Endothelial cell of umbilical vein (primary cell): ENCODE results near the gene KCNG2. TPM values are rescaled to one million over a fixed set of nuclear protein-coding genes. Genes with fewer than 3 reads are reported as not detected.

ENCODE experiments used
- BruUV-seq: library from RNA; stranded (reverse); fragments of 400-500 nt; replicated peaks from 2 replicates; lab custom pipeline; 2021; lab: Mats Ljungman, UMichigan
- CTCF ChIA-PET: fragments of 300-600, 350-600 bp; sonication (Branson Sonifier 250); formaldehyde crosslinking; loops from one replicate; lab custom pipeline; 2021; ENCODE audit warnings: antibody characterized with exemption, inconsistent platforms; lab: Charles Lee
- POLR2A ChIA-PET: fragments of 300-600, 350-600 bp; sonication (Branson Sonifier 250); formaldehyde crosslinking; loops from one replicate; lab custom pipeline; 2021; ENCODE audit warnings: antibody characterized with exemption, inconsistent platforms; lab: Charles Lee
- DNase-seq: peaks from one replicate; pipeline ENCODE4 v3.0.0-alpha.2; 2011; ENCODE audit warnings: low read depth, low spot score
- FAIRE-seq: peaks from 2 replicates; lab custom pipeline; 2011; peaks lifted over from hg19 to GRCh38; lab: Jason Lieb, UNC
- H2AFZ ChIP-seq: 2 replicates; pipeline ENCODE4 v1.6.0; 2012; ENCODE audit warnings: low read depth, low read length, control low read depth, inconsistent platforms
- H3K27ac ChIP-seq: 2 replicates; pipeline ENCODE4 v1.5.1; 2011; ENCODE audit warnings: low read depth, mild to moderate bottlenecking, control low read depth, low read length, moderate library complexity; ENCODE audit not compliant: insufficient read depth
- H3K27me3 ChIP-seq, 2 experiments: 2 replicates each; pipeline versions ENCODE4 v1.6.0 to v1.6.1; 2011; ENCODE audit warnings: low read length in 2 of 2, mixed read lengths in 1 of 2; ENCODE audit not compliant: control insufficient read depth in 2 of 2, insufficient read depth in 2 of 2
- H3K36me3 ChIP-seq, 2 experiments: 2 replicates in 1 of 2; 3 replicates in 1 of 2; pipeline ENCODE4 v1.5.1; 2011; ENCODE audit warnings: low read length in 2 of 2, mild to moderate bottlenecking in 1 of 2, moderate library complexity in 1 of 2; ENCODE audit not compliant: control insufficient read depth in 2 of 2, insufficient read depth in 2 of 2; ENCODE audit errors: extremely low read depth in 1 of 2
- H3K4me1 ChIP-seq: 3 replicates; pipeline ENCODE4 v1.5.1; 2011; ENCODE audit warnings: mild to moderate bottlenecking, low read length; ENCODE audit not compliant: control insufficient read depth, insufficient read depth; ENCODE audit errors: extremely low read depth
- H3K4me2 ChIP-seq: 2 replicates; pipeline ENCODE4 v1.6.1; 2011; ENCODE audit warnings: low read length, control low read depth, mixed read lengths; ENCODE audit not compliant: insufficient read depth
- H3K4me3 ChIP-seq, 3 experiments: fragments of 200-600 bp in 1 of 3; sonication (generic), shearing (Covaris generic) in 1 of 3; replicated peaks in 1 of 3; 2 replicates each; pipeline ENCODE4 v1.5.1; 2011 to 2016; ENCODE audit warnings: control low read depth in 3 of 3, low read length in 3 of 3, mild to moderate bottlenecking in 2 of 3, inconsistent platforms in 1 of 3, low read depth in 1 of 3, moderate library complexity in 1 of 3; ENCODE audit not compliant: insufficient read depth in 1 of 3
- H3K79me2 ChIP-seq: 2 replicates; pipeline ENCODE4 v1.6.0; 2012; ENCODE audit warnings: low read length, inconsistent platforms; ENCODE audit not compliant: control insufficient read depth, insufficient read depth
- H3K9ac ChIP-seq: replicated peaks from 2 replicates; pipeline ENCODE3; 2011; ENCODE audit warnings: low read length, control low read depth; ENCODE audit not compliant: insufficient read depth; ENCODE audit errors: extremely low read depth
- H3K9me1 ChIP-seq: replicated peaks from 3 replicates; pipeline ENCODE4 v1.6.0; 2011; ENCODE audit warnings: mild to moderate bottlenecking, low read length; ENCODE audit not compliant: control insufficient read depth, insufficient read depth; ENCODE audit errors: extremely low read depth
- H3K9me3 ChIP-seq: replicated peaks from 2 replicates; pipeline ENCODE4 v1.5.1; 2012; ENCODE audit warnings: low read length, inconsistent platforms; ENCODE audit not compliant: control insufficient read depth, insufficient read depth
- H4K20me1 ChIP-seq: replicated peaks from 2 replicates; pipeline ENCODE3; 2011; ENCODE audit warnings: mild to moderate bottlenecking, low read length; ENCODE audit not compliant: control insufficient read depth, insufficient read depth; ENCODE audit errors: extremely low read depth
- EZH2 ChIP-seq: IDR thresholded peaks from 2 replicates; pipeline ENCODE4 v1.6.1; 2012; ENCODE audit warnings: borderline replicate concordance, low read depth, mild to moderate bottlenecking, moderate library complexity, low read length, inconsistent platforms; ENCODE audit not compliant: severe bottlenecking
- FOS ChIP-seq: IDR thresholded peaks from 2 replicates; pipeline ENCODE4 v1.6.1; 2011; ENCODE audit warnings: mild to moderate bottlenecking, low read length, moderate library complexity, borderline replicate concordance; ENCODE audit not compliant: insufficient read depth
- GATA2 ChIP-seq: IDR thresholded peaks from 2 replicates; pipeline ENCODE4 v1.7.0; 2011; ENCODE audit warnings: low read depth, mild to moderate bottlenecking, moderate library complexity, mixed read lengths, low read length; ENCODE audit not compliant: insufficient read length, insufficient read depth
- JUN ChIP-seq: IDR thresholded peaks from 2 replicates; pipeline ENCODE4 v1.6.1; 2011; ENCODE audit warnings: borderline replicate concordance, low read depth; ENCODE audit not compliant: insufficient read length, insufficient read depth
- MAX ChIP-seq: IDR thresholded peaks from 2 replicates; pipeline ENCODE4 v1.6.1; 2011; ENCODE audit not compliant: insufficient read depth, insufficient read length
- MYC ChIP-seq: IDR thresholded peaks from one replicate; pipeline ENCODE4 v1.6.1; 2011; ENCODE audit warnings: mild to moderate bottlenecking, low read depth, low read length
- POLR2A ChIP-seq: IDR thresholded peaks from 2 replicates; pipeline ENCODE4 v1.6.1; 2012; ENCODE audit warnings: low read depth, mild to moderate bottlenecking, control low read depth, low read length
- POLR2AphosphoS5 ChIP-seq: IDR thresholded peaks from 2 replicates; pipeline ENCODE4 v1.6.1; 2012; ENCODE audit warnings: low read depth, mild to moderate bottlenecking, control low read depth, low read length, moderate library complexity; ENCODE audit not compliant: insufficient read depth
- dilution Hi-C: fragments of 300-500 bp; cut with MboI; formaldehyde crosslinking; loops from one replicate; pipeline ENCODE4 v1.15.0; 2019; ENCODE audit warnings: low sequenced_read_pairs; ENCODE audit not compliant: extremely low pct_ligation_motif_present
- intact Hi-C: fragments of 100-400 bp; cut with micrococcal nuclease; formaldehyde crosslinking; loops from one replicate; pipeline ENCODE4 v1.10.0; 2022
- polyA plus RNA-seq, 4 experiments: library from polyadenylated mRNA; depleted of rRNA in 3 of 4; stranded (reverse) in 3 of 4; unstranded in 1 of 4; fragments of >200 nt; gene quantifications; 2 replicates each; pipeline versions ENCODE4 v1.2.1 to v1.2.3, GENCODE V29; 2011 to 2012; ENCODE audit warnings: missing spikeins in 1 of 4
- total RNA-seq: library from RNA; stranded (reverse); gene quantifications from 2 replicates; pipeline ENCODE4 v1.2.3, GENCODE V29; 2021
- TF ChIP-seq, protein P1 (sequence below), 2 donors: IDR thresholded peaks; 1 replicate in 1 of 2; 2 replicates in 1 of 2; pipeline ENCODE4 v1.5.1; 2011; ENCODE audit warnings: low read length in 2 of 2, mild to moderate bottlenecking in 2 of 2, moderate library complexity in 2 of 2, control low read depth in 1 of 2, inconsistent platforms in 1 of 2, low read depth in 1 of 2; ENCODE audit not compliant: insufficient read depth in 1 of 2; ENCODE audit errors: extremely low read depth in 1 of 2

KCNG2 gene
- total and polyA plus RNA-seq, 2 donors (not counting 3 experiments of a cell fraction or from before 2014, with no cell fraction given) = not detected

GRCh38 chr18:79941473-79942119 is 143.9 kb downstream of the KCNG2 start:
- no peaks in the 10 kb centered on the region for H3K9me1 ChIP-seq
- no peaks in the 10 kb centered on the region for H4K20me1 ChIP-seq
- TF ChIP-seq FOS = no peak
- TF ChIP-seq GATA2 = no peak
- TF ChIP-seq MAX = no peak
- TF ChIP-seq, protein P1, sequence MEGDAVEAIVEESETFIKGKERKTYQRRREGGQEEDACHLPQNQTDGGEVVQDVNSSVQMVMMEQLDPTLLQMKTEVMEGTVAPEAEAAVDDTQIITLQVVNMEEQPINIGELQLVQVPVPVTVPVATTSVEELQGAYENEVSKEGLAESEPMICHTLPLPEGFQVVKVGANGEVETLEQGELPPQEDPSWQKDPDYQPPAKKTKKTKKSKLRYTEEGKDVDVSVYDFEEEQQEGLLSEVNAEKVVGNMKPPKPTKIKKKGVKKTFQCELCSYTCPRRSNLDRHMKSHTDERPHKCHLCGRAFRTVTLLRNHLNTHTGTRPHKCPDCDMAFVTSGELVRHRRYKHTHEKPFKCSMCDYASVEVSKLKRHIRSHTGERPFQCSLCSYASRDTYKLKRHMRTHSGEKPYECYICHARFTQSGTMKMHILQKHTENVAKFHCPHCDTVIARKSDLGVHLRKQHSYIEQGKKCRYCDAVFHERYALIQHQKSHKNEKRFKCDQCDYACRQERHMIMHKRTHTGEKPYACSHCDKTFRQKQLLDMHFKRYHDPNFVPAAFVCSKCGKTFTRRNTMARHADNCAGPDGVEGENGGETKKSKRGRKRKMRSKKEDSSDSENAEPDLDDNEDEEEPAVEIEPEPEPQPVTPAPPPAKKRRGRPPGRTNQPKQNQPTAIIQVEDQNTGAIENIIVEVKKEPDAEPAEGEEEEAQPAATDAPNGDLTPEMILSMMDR (IDR thresholded peaks at IDR 0.05; ENCODE audit: extremely low read depth in 1 of 2, insufficient read depth in 1 of 2, low read depth in 1 of 2, low read length in 2 of 2) = no peak
- no peak for TF ChIP-seq MYC
- TF ChIP-seq JUN = no peak
- TF ChIP-seq EZH2 = no peak
- TF ChIP-seq POLR2A = no peak
- no peak for TF ChIP-seq POLR2AphosphoS5
- no TSS peak for BruUV-seq
- FAIRE-seq (no peak), DNase-seq (no peak)
- H3K36me3 ChIP-seq = peaks cover 4 to 22% of the 10 kb centered on the region in 2 experiments
- no peaks in the 10 kb centered on the region for H3K9me3 ChIP-seq
- no peak overlapping the region for H3K4me3 ChIP-seq
- H3K4me2 ChIP-seq = no peak overlapping the region
- H3K79me2 ChIP-seq = peaks cover 29% of the 10 kb centered on the region
- ChIA-PET CTCF (no interaction called here), POLR2A (no interaction called here)
- H3K27ac ChIP-seq = no peak overlapping the region
- no peak overlapping the region for H2AFZ ChIP-seq
- no peak overlapping the region for H3K9ac ChIP-seq
- no peaks in the 10 kb centered on the region for H3K4me1 ChIP-seq
- dilution Hi-C loops (no loop called here), intact Hi-C loops (no loop called here)
- no peaks in the 10 kb centered on the region for H3K27me3 ChIP-seq
